ENCODE measurements around the gene SPAG6.

The SPAG6 gene

GRCh38 chr10:22321156-22321923, 24.0 kb upstream of the SPAG6 start (continued):
- peak; percentile 99 for TF ChIP-seq ZFHX2 (tag by site-specific recombination; conservative IDR thresholded peaks at IDR 0.05)
- TF ChIP-seq IKZF3 (tag by site-specific recombination; IDR thresholded peaks at IDR 0.05): no peak
- TF ChIP-seq ZNF169 (tag by site-specific recombination; IDR thresholded peaks at IDR 0.05): no peak
- TF ChIP-seq BCL11A (tag by site-specific recombination; IDR thresholded peaks at IDR 0.05; ENCODE audit: low read depth): no peak
- no peak for TF ChIP-seq ZNF549 (tag by site-specific recombination; IDR thresholded peaks at IDR 0.05)
- TF ChIP-seq ZNF175 (tag by site-specific recombination; IDR thresholded peaks at IDR 0.05): no peak
- TF ChIP-seq PRDM6 (tag by site-specific recombination; IDR thresholded peaks at IDR 0.05): 0 out of 2 replicates have a peak, but pooled peaks have one; percentile 8
- 0 out of 2 replicates have a peak, but pooled peaks have one; percentile 3 for TF ChIP-seq ZNF596 (tag by site-specific recombination; IDR thresholded peaks at IDR 0.05)
- no peak for TF ChIP-seq PBX3 (CRISPR knock-in tag; IDR thresholded peaks at IDR 0.05)
- TF ChIP-seq ZNF148 (tag by site-specific recombination; IDR thresholded peaks at IDR 0.05; ENCODE audit: borderline replicate concordance): no peak
- TF ChIP-seq ZNF248 (tag by site-specific recombination; IDR thresholded peaks at IDR 0.05): no peak
- no peak for TF ChIP-seq ZNF560 (tag by site-specific recombination; IDR thresholded peaks at IDR 0.05; ENCODE audit: borderline replicate concordance)
- TF ChIP-seq ZNF341 (tag by site-specific recombination; IDR thresholded peaks at IDR 0.05; ENCODE audit: low read depth): peak; percentile 47
- TF ChIP-seq ZNF529 (tag by site-specific recombination; IDR thresholded peaks at IDR 0.05; ENCODE audit: insufficient replicate concordance): no peak
- TF ChIP-seq ZNF114 (tag by site-specific recombination; IDR thresholded peaks at IDR 0.05): no peak
- TF ChIP-seq SCRT1 (tag by site-specific recombination; IDR thresholded peaks at IDR 0.05; ENCODE audit: borderline replicate concordance): no peak
- no peak for TF ChIP-seq ZBTB21 (tag by site-specific recombination; IDR thresholded peaks at IDR 0.05)
- TF ChIP-seq RBAK (tag by site-specific recombination; IDR thresholded peaks at IDR 0.05): no peak
- TF ChIP-seq ZBTB6 (tag by site-specific recombination; IDR thresholded peaks at IDR 0.05): peak; percentile 91
- peak; percentile 53 for TF ChIP-seq PRDM4 (tag by site-specific recombination; IDR thresholded peaks at IDR 0.05)
- no peak for TF ChIP-seq ZIC2 (tag by site-specific recombination; IDR thresholded peaks at IDR 0.05)
- no peak for TF ChIP-seq ZNF530 (tag by site-specific recombination; IDR thresholded peaks at IDR 0.05; ENCODE audit: low read depth)
- peak; percentile 68; the same call in 1 of the 2 replicates for TF ChIP-seq ZEB2 (tag by site-specific recombination; IDR thresholded peaks at IDR 0.05)
- no peak for TF ChIP-seq ZNF548 (tag by site-specific recombination; IDR thresholded peaks at IDR 0.05)
- TF ChIP-seq ZBTB48 (tag by site-specific recombination; IDR thresholded peaks at IDR 0.05): no peak
- TF ChIP-seq ZNF664 (tag by site-specific recombination; IDR thresholded peaks at IDR 0.05): no peak
- no peak for TF ChIP-seq ZNF585B (tag by site-specific recombination; IDR thresholded peaks at IDR 0.05)
- TF ChIP-seq ZNF488 (tag by site-specific recombination; IDR thresholded peaks at IDR 0.05): 0 out of 2 replicates have a peak, but pooled peaks have one; percentile 42
- TF ChIP-seq OSR2 (tag by site-specific recombination; IDR thresholded peaks at IDR 0.05): no peak
- TF ChIP-seq ZNF580 (tag by site-specific recombination; IDR thresholded peaks at IDR 0.05): no peak
- no peak for TF ChIP-seq ZNF133 (tag by site-specific recombination; IDR thresholded peaks at IDR 0.05)

Data from HEK293 (cell line).